Activated CD8-positive, alpha-beta memory T cell treated with anti-CD3 and anti-CD28 coated beads, Interleukin-2, amount 50 U/mL, for 48 hours (primary cell): ENCODE data around the gene CAPN3.

ENCODE experiments used
- DNase-seq: peaks from one replicate; pipeline ENCODE4 v3.0.0-alpha.2; 2020

CAPN3 gene

DNA sequence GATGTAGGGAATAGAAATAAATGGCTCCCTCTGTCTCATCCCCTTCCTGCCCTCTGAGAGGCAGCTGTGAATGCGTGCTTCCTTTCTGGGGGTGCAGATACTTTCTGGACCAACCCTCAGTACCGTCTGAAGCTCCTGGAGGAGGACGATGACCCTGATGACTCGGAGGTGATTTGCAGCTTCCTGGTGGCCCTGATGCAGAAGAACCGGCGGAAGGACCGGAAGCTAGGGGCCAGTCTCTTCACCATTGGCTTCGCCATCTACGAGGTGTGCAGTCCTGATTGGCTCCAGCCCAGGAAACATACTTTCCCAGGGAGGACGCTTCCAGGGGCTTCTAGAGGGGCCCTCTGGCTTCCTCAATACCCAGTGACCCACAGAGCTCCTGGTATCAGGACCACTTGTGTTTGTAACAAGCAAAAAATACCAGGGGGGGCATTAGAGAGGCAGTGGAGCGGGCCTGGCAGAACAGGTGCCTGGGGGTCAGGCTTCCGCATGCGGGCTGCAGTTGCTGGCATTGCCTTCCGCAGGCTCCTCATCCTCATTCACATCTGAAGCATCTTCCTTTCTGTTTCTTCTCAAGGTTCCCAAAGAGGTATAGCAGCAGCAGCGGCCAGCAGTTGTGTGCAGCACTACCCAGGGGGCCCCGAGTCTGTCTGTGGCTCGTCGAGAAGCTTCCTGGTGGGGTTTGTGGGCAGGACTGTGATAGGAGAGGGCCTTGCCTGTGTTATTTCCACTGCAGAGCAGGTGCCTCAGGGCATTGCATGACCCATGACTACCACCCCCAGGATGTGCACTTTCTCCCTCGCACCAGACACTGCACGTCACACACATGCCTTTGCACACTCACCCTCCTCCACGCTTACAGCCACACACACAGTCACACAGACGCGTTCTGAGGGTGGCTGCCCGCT, 42.5 kb downstream of the CAPN3 start:
- no peak for DNase-seq

DNA sequence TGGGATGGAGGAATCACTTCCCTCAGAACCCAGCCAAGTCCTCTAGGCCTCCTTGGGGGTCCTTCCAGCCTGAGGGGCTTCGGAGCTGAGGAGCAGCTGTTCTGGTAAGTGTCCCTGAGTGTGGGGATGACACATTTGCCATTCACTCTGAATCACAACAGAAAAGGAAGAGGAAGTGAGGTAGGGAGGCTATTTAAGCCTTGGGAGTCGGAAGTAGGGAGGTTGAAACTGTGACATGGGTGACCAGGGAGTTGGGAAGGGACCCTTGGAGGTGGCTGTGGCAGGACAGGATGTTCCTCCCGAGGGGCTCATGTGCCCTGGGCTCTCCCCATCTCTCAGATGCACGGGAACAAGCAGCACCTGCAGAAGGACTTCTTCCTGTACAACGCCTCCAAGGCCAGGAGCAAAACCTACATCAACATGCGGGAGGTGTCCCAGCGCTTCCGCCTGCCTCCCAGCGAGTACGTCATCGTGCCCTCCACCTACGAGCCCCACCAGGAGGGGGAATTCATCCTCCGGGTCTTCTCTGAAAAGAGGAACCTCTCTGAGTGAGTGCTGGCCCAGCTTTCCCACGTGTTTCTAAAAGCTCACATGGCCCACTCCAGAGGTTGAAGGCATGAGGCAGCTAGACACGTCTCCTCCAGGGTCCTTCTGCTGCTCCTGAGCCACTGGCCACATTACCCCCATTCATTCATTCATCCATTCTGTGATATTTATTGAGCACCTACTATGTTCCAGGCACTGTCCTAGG, 43.3 kb downstream of the CAPN3 start:
- no peak for DNase-seq

DNA sequence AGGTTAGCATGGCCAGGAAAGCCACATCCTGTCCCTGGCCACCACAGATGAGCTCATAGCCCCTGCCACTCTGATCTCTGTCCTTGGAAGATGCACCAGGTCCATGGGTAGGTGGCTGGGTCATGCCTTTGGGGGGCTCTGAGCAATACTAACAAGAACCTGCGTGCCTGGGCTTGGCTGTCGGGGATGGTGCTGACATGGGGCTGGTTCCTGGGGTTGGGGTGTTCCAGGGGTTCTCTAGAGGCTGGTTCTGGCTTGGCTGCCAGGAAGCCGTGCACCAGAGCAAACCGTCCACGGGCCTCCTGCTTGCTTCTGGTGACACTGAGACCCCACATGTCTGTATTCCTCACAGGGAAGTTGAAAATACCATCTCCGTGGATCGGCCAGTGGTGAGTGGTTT, 44.1 kb downstream of the CAPN3 start:
- DNase-seq = no peak

DNA sequence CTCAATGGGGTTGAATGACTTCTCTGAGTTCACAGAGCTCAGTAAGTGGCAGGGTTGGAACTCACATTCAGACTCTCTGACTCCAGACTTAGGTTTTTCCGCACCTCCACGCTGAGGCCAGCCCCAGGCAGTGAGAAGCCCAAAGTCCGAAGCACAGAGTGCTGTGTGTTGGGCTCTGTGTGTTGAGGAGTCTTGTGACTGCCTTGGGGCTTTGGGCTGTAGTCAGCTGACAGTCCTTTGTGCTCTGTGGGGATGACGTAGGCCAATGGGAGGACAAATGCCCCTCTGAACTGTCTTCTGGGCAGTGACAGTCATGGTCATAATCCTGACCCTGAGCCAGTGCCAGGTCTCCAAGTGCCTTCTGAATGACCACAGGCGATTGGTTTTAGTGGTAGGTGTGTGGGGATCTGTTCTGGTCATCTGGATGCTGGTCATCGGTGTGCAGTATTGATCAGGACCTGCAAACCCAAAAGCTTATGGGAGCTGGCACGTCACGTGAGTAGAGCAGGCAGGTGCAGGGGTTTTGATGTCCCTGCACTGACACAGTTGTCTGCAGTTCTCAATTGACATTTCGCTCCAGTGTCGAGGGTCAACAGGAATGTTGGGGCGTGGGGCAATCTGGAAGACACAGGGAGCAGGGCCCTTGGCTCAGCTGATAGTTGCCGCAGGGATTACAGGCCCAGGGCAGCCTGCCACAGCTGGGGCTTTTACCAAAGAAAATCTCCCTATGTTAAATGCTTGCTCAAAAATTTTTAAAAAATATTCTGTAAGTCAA, 45.3 kb downstream of the CAPN3 start:
- DNase-seq = no peak

DNA sequence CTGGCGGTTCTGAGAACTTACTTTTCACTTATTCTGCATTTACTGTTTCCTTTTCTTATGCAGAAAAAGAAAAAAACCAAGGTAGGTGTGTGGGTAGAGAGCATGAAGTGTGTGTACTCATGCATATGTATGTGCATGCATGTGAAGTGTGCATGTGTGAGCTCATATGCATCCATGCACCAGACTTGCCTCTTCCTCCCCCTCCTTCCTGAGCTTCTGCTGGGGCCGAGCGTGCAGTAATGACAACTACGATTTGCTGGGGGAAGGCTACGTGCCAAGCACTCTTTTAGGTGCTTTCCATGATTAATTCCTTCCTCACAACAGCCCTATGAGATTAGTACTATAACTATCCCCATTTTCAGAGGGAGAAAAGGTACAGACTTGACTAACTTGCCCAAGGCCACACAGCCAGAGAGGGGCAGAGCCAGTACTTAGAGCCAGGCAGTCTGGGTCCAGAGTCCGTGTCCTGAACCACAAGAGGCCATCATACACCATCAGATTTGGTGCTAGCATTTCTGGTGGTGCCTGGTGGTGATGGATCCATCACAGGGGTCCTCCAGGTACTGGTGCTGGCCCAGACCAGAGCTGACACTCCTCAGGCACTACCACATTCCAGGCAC, 46.7 kb downstream of the CAPN3 start:
- DNase-seq = no peak

DNA sequence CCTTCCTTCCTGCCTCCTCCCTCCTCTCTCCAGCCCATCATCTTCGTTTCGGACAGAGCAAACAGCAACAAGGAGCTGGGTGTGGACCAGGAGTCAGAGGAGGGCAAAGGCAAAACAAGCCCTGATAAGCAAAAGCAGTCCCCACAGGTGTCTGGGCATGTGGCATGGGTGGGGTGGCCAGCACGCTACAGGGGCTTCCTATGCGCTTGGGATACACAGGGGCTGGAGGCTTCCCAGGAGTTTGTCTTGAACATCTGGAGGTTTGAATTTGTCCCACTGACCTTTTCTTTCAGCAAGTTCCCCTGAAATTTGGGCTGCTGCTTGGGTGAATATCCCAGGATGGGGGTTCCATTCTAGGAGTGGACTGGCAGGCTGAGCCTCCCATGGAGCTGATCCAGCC, 48.9 kb downstream of the CAPN3 start:
- no peak for DNase-seq

DNA sequence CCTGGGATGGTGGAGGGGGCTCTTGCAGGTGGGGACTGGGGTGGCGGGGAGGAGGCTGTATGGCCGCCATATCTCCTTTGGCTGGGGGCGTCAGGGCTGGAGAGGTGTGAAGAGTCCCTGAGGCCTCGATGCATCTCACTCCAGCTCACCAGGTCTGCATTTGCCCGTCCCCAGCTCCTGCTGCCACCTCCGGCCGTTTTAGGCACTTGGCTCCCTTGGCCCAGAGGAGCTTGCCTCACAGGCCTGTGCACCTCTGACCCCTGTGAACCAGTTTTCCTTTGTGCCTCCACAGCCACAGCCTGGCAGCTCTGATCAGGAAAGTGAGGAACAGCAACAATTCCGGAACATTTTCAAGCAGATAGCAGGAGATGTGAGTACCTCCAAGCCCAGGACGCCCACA, 49.7 kb downstream of the CAPN3 start:
- no peak for DNase-seq

DNA sequence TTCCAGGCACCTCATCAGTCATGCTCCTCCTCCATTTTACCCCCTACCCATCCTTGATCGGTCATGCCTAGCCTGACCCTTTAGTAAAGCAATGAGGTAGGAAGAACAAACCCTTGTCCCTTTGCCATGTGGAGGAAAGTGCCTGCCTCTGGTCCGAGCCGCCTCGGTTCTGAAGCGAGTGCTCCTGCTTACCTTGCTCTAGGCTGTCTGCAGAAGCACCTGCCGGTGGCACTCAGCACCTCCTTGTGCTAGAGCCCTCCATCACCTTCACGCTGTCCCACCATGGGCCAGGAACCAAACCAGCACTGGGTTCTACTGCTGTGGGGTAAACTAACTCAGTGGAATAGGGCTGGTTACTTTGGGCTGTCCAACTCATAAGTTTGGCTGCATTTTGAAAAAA, 52.6 kb downstream of the CAPN3 start:
- DNase-seq = no peak

DNA sequence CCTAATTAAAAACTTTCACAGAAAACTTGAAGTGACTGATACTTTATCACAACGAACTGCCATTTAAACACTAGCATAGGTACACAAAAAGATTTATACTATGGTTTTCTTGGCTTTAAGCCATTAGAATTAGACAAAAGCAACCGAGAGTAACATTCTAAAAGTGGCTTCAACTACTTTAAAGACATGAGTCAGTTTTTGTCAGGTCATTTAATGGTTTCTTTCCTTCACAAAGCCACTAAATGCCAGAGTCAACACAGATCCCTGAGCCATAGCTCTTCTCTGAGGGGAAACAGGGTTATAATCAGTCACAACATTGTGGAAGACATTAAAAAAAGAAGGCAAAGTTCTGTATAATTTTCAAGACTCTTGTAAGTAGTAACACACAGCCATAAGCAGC, 54.6 kb downstream of the CAPN3 start:
- DNase-seq = no peak

DNA sequence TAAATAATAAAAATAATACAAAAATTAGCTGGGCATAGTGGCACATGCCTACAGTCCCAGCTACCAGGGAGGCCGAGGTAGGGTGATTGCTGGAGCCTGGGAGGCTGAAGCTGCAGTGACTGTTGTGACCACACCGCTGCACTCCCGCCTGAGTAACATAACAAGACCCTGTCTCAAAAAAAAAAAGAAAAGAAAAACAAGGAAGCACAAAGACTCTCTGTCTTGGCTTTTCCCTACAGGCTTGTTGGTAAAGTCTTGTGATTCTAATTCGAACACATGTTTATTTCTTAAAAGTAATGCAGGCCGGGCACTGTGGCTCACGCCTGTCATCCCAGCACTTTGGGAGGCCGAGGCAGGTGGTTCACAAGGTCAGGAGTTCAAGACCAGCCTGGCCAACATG, 60.1 kb downstream of the CAPN3 start:
- no peak for DNase-seq

DNA sequence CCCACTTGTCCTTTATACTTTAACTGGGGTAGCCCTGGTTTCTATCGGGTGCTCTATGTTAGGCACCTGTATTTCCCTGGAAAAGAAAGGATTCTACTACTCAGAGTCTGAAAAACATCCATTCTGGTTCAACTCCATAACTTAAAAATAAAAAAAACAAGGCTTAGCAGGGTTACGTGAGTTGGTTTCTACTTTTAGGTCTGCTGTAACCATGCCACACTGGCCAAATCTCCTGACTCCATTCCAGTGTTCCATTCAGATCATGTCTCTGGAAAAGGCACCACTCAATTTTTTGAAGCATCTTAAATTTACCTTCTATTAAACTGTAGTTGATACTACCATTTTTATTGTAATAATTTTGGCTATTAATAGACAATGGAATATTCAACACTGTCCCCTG, 62.1 kb downstream of the CAPN3 start:
- no peak for DNase-seq

DNA sequence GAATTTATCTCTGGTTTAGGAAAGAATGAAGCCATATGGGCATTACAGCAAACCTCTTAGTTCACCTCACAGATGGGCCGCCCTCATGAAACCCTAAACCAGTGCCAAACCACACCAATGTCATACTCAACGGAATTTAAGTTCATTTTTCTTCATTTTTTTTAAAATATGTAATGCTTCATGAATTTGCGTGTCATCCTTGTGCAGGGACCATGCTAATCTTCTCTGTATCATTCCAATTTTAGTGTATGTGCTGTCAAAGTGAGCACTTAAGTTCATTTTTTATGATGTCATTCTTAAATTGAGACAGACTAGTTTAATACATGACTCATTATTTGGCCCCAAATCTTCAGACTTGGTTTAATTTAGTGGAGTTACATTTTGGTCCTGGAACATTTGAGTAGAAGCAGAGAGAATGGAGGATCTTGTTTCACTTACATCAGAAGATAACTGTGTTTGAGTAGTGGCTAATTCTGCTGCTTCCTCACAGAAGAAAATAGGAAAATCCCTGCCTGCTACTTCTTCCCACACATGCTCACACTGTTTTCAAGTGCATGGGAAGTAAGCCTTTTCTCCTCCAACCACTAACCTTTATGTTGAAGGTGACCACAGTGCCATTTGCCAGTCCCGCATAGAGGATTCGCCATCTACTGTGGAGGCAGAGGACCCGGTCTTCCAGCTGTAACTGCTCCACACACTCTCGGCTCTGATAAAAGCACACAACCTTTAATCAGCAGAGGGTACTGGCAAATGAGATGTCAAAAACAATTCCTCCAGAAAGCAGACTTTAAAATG, 68.3 kb downstream of the CAPN3 start:
- no peak for DNase-seq

DNA sequence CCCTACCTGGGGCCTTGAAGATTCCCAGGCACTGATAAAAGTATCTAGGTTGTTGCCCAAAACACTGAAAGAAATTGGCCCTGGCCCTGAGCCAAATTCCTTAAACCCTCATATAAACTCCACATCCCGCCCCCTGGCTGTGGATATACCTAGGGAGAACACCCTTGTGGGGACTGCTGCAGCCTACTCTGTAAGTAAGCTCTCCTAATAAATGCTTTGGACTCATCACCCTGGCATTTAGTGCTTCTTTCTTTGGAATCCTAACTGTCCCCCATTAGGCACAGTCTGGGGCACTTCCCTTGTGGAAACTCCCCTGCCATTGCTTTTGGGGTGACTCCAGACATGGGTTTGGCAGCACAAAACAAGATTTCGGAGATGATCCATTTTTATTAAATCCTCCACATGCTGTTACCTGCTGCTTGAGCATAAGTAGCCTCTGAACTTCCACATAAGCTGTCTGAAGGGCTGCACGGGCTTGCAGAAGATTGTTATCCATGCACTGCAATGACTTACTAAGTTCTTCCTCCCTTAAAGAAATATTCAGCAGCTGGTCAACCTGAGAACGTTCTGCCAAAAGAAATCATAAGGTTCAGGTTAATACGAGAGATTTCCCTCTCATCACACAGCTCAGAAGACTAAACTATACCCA, 85.2 kb downstream of the CAPN3 start:
- no peak for DNase-seq

DNA sequence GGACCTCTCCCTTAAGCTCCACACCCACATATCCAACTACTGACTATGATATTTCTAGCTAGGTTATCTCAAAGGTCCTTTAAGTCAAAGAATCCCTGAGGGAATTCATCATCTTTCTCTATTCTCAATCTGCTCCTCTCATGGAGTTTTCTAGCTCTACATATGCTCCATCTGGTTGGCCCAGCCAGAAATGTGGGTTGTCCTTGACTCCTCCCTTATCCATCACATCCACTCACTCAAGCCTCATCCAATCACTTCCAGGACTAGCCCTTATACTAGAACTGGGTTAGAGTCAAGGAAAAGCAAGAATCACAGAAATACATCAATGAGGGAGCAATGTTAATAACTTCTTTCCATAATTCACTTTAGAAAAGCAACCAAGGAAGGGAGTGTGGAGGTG, 86.2 kb downstream of the CAPN3 start:
- DNase-seq = no peak

DNA sequence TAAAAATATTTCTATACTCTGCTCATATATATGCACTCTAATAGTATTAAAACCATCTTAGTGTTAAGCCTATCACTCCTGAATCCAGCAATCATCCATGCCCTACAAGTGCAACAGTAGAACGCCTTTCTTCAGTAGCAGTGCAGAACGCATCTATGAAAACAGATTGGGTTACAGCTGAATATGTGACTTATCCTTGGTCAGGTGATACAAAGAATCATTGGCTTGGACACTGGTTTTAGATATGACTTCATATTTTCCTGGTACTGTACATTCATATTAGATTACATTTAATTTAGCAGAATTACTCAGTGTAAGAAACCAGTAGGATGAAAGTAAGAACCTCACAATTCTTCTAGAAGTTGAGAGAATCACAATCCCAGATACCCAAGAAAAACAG, 88.3 kb downstream of the CAPN3 start:
- DNase-seq = no peak

DNA sequence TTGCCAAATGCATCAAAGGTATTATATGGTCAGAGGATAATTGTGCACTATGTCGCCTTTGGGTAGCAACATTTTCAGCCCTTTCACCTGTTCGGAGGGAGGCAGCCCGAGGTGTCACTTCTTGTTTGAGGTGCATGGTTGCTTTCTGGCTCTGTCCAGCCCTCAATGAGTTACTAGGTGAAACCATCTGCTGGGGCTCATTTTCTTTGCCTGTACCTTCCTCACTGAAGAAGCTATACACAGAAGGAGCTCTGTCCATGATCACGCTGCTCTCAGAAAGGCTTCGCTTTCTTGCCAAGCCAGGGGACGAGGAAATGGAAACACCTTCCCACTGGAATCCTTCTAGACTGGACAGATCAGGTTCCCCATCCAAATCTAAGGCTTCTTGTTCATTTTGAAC, 89.0 kb downstream of the CAPN3 start:
- no peak for DNase-seq

DNA sequence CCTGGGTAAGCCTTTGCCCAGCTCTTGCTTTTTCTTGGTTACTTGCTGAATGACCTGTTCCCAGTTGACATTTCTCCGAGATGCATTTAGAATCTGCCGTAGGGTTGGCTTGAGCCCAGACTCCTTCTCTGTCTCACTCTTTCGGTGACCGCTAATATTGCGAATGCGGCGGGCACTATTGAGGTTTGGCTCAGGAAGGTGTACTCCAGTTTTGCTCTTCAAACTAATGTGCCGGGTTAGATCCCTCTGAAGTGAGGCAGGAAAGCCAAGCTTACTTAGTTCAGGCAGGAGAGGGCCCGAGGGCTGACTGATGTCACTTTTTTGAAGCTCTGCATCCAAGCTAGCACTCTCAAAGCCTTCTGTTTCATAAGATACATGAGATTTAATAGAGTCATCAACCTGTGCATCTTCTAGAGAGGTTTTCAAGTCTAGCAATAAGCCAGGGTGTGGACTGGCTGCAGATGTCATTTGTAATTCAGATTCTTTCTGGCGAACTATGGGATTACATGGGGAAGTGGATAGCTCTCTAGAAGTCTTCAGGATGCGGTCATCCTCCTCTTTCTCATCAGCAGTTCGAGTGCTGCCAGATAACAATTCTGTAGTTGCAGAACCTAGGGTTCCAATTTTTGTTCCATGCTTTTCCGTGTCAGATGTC, 90.6 kb downstream of the CAPN3 start:
- DNase-seq = no peak

DNA sequence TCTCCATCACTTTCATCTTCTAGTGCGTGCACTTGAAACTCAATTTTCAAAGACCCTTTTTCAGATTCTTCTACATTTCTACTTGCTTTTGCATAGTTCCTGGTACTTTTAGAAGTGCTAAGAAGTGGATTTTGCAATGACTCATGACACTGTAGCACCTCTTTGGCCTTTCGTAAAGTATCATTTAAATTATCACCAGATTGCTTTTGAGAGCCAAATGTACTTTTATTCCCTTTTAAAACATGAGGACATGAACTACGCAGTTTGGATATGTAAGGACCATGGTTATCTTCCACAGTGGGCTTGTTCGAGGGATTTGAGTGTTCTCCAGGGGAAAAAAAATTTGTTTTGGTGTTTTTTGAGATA, 91.1 kb downstream of the CAPN3 start:
- DNase-seq = no peak

DNA sequence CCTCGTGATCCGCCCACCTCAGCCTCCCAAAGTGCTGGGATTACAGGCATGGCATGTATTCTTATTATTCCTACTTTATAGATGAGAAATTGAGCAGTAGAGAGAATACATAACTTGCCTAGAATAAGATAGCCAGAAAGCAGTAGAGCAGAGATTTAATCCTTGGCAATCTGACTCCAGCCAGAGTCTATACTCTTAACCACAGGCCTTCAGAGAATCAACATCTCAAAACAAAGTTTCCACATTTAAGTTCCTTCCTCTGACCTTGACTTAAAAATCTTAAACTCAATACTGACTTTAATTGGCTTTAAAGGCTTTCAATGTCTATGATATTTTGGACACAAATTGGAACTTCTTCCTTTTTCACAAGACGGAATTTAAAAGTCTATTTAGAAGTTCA, 94.5 kb downstream of the CAPN3 start:
- DNase-seq = no peak

DNA sequence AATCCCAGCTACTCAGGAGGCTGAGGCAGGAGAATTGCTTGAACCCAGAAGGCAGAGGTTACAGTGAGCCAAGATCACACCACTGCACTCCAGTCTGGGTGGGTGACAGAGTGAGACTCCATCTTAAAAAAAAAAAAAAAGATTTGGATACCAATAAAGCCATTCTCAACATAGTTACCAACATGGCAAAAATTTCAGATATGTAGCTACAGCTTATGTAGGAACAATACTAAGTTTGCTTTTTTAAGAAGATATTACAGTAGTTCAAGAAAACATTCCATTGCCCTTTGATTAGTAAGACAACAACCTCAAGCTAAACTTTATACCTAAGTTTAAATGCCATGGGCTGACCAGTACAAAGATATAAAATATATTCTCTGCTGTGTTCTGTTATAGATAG, 97.2 kb downstream of the CAPN3 start:
- DNase-seq = no peak

DNA sequence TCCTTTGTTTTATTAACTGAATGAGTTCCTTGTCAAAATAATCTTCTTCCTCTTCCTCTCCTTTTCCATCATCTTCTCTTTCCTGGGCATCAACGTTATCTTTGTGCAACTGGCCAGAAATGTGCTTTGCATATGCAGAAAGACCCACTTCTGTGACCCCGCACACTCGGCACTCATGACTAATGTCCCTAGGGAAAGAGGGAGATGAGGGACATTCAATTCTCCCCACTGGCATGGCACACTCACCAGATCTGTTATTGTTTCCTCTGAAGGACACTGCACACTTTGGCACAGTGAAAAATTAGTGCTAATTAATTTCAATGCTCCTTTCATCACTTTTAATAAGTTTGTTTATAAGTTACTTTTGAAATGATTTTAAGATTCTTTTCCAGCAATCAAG, 97.7 kb downstream of the CAPN3 start:
- DNase-seq = no peak
